Astrocyte (in vitro differentiated cells and primary cell): ENCODE data around the gene GNAT1. TPM values are rescaled to one million over a fixed set of nuclear protein-coding genes. Genes with fewer than 3 reads are reported as not detected.
A peak's percentile ranks its signal among the peaks of the same experiment; 100 is the strongest.

Source experiments
- DNase-seq: peaks from one replicate; pipeline ENCODE4 v3.0.0-alpha.2; 2010; ENCODE audit warnings: low read depth
- FAIRE-seq: peaks from 2 replicates; lab custom pipeline; 2011; peaks lifted over from hg19 to GRCh38; lab: Jason Lieb, UNC
- H2AFZ ChIP-seq: 2 replicates; pipeline ENCODE4 v1.6.0; 2012; ENCODE audit warnings: low read depth, low read length, inconsistent platforms
- H3K27ac ChIP-seq: 2 replicates; pipeline ENCODE4 v1.5.1; 2011; ENCODE audit warnings: low read depth, low read length, inconsistent platforms
- H3K27me3 ChIP-seq: 2 replicates; pipeline ENCODE4 v1.6.0; 2011; ENCODE audit warnings: low read length, inconsistent platforms; ENCODE audit not compliant: insufficient read depth
- H3K36me3 ChIP-seq: 2 replicates; pipeline ENCODE4 v1.5.1; 2011; ENCODE audit warnings: low read length, inconsistent platforms; ENCODE audit not compliant: insufficient read depth
- H3K4me1 ChIP-seq: 2 replicates; pipeline ENCODE4 v1.5.1; 2011; ENCODE audit warnings: low read length, inconsistent platforms; ENCODE audit not compliant: insufficient read depth
- H3K4me2 ChIP-seq: 2 replicates; pipeline ENCODE4 v1.6.0; 2012; ENCODE audit warnings: low read length, inconsistent platforms
- H3K4me3 ChIP-seq: 2 replicates; pipeline ENCODE4 v1.5.1; 2011; ENCODE audit warnings: low read depth, mild to moderate bottlenecking, low read length, inconsistent platforms; ENCODE audit not compliant: insufficient read depth
- H3K79me2 ChIP-seq: 2 replicates; pipeline ENCODE4 v1.6.0; 2012; ENCODE audit warnings: mild to moderate bottlenecking, low read length, inconsistent platforms; ENCODE audit not compliant: insufficient read depth
- H3K9ac ChIP-seq: 2 replicates; pipeline ENCODE4 v1.6.0; 2012; ENCODE audit warnings: mild to moderate bottlenecking, low read length, inconsistent platforms
- H3K9me3 ChIP-seq: 2 replicates; pipeline ENCODE4 v1.5.1; 2012; ENCODE audit warnings: low read depth, mild to moderate bottlenecking, low read length, inconsistent platforms; ENCODE audit not compliant: insufficient read depth
- H4K20me1 ChIP-seq: 2 replicates; pipeline ENCODE4 v1.6.0; 2012; ENCODE audit warnings: low read length, inconsistent platforms; ENCODE audit not compliant: insufficient read depth
- H3K27ac Mint-ChIP-seq: one replicate; pipeline ENCODE4 v1.8.0; 2021; ENCODE audit warnings: mild to moderate bottlenecking, mixed read lengths; ENCODE audit not compliant: unreplicated experiment
- H3K27me3 Mint-ChIP-seq: one replicate; pipeline ENCODE4 v1.8.0; 2021; ENCODE audit warnings: low read depth, mixed read lengths; ENCODE audit not compliant: unreplicated experiment
- H3K36me3 Mint-ChIP-seq: one replicate; pipeline ENCODE4 v1.8.0; 2021; ENCODE audit warnings: low read depth, mixed read lengths; ENCODE audit not compliant: unreplicated experiment
- H3K4me1 Mint-ChIP-seq: one replicate; pipeline ENCODE4 v1.8.0; 2021; ENCODE audit warnings: low read depth, mixed read lengths; ENCODE audit not compliant: unreplicated experiment
- H3K4me3 Mint-ChIP-seq: one replicate; pipeline ENCODE4 v1.8.0; 2021; ENCODE audit warnings: mild to moderate bottlenecking, moderate library complexity, mixed read lengths; ENCODE audit not compliant: unreplicated experiment
- H3K9me3 Mint-ChIP-seq: one replicate; pipeline ENCODE4 v1.8.0; 2021; ENCODE audit warnings: mild to moderate bottlenecking, mixed read lengths; ENCODE audit not compliant: unreplicated experiment
- CTCF ChIP-seq: IDR thresholded peaks from 2 replicates; pipeline ENCODE4 v1.5.1; 2011; ENCODE audit warnings: low read depth, mild to moderate bottlenecking, inconsistent platforms, low read length, moderate library complexity; ENCODE audit not compliant: insufficient read depth
- EZH2 ChIP-seq: IDR thresholded peaks from 2 replicates; pipeline ENCODE4 v1.6.1; 2012; ENCODE audit warnings: mild to moderate bottlenecking, low read length, inconsistent platforms; ENCODE audit not compliant: insufficient read depth
- total RNA-seq: library from RNA; stranded (reverse); gene quantifications from 2 replicates; pipeline ENCODE4 v1.2.1, GENCODE V29; 2021

Gene GNAT1
- total RNA-seq, 1 donor from 2014 or later: not detected

- Histone ChIP-seq H3K79me2 (no peaks in the 10 kb centered on the region), H3K4me1 (peaks cover 56% of the 10 kb centered on the region), H3K36me3 (no peaks in the 10 kb centered on the region), H2AFZ (no peak overlapping the region), H3K9ac (no peak overlapping the region), H3K9me3 (no peaks in the 10 kb centered on the region), H3K4me2 (peak overlapping the region; percentile 70), H4K20me1 (peaks cover 4% of the 10 kb centered on the region), H3K27ac (no peak overlapping the region), H3K27me3 (no peaks in the 10 kb centered on the region), H3K4me3 (no peak overlapping the region)
- peak; percentile 92 for DNase-seq
- no peaks in the 10 kb centered on the region for H3K9me3 Mint-ChIP-seq
- peaks cover 8% of the 10 kb centered on the region for H3K4me1 Mint-ChIP-seq
- peak; percentile 55 for FAIRE-seq
- H3K27ac Mint-ChIP-seq: no peak overlapping the region
- H3K4me3 Mint-ChIP-seq: no peak overlapping the region
- peaks cover 2% of the 10 kb centered on the region for H3K36me3 Mint-ChIP-seq
- peaks cover 35% of the 10 kb centered on the region for H3K27me3 Mint-ChIP-seq
- TF ChIP-seq CTCF: no peak
- no peak for TF ChIP-seq EZH2
Observed at GRCh38 chr3:50163572-50164455, 27.6 kb upstream of the GNAT1 start.

- Mint-ChIP-seq H3K27me3 (peaks cover 33% of the 10 kb centered on the region), H3K4me3 (no peak overlapping the region), H3K27ac (no peak overlapping the region), H3K36me3 (peaks cover 2% of the 10 kb centered on the region), H3K4me1 (peaks cover 8% of the 10 kb centered on the region), H3K9me3 (no peaks in the 10 kb centered on the region)
- Histone ChIP-seq H4K20me1 (peaks cover 4% of the 10 kb centered on the region), H3K4me2 (peak overlapping the region; percentile 70), H2AFZ (no peak overlapping the region), H3K9ac (no peak overlapping the region), H3K36me3 (no peaks in the 10 kb centered on the region), H3K4me1 (peaks cover 56% of the 10 kb centered on the region), H3K9me3 (no peaks in the 10 kb centered on the region), H3K27me3 (no peaks in the 10 kb centered on the region), H3K79me2 (no peaks in the 10 kb centered on the region), H3K4me3 (no peak overlapping the region), H3K27ac (no peak overlapping the region)
- TF ChIP-seq EZH2: no peak
- no peak for TF ChIP-seq CTCF
- FAIRE-seq (no peak), DNase-seq (no peak)
Observed at GRCh38 chr3:50164481-50164880, 26.9 kb upstream of the GNAT1 start.
